Panc1 (cell line): ENCODE results near the gene ALK. TPM values are rescaled to one million over a fixed set of nuclear protein-coding genes. Genes with fewer than 3 reads are reported as not detected.

Source experiments
- ATAC-seq: fragments of 200-7000 bp; cut with Tn5 transposase; 2 replicates; pipeline ENCODE4 v1.9.1; 2020; ENCODE audit warnings: mild to moderate bottlenecking, moderate library complexity
- BruUV-seq: library from RNA; stranded (reverse); fragments of 400-500 nt; replicated peaks from 2 replicates; lab custom pipeline; 2021; lab: Mats Ljungman, UMichigan
- CTCF ChIA-PET: fragments of 300-600 bp; sonication (Branson Sonifier 250); formaldehyde crosslinking; loops from one replicate; lab custom pipeline; 2022; ENCODE audit warnings: antibody characterized with exemption; lab: Charles Lee
- POLR2A ChIA-PET: fragments of 300-600 bp; sonication (Branson Sonifier 250); formaldehyde crosslinking; loops from one replicate; lab custom pipeline; 2022; ENCODE audit warnings: antibody characterized with exemption; lab: Charles Lee
- DNase-seq: peaks from one replicate; pipeline ENCODE4 v3.0.0-alpha.2; 2010; ENCODE audit warnings: low read depth, low spot score
- H3K27ac ChIP-seq: 2 replicates; pipeline ENCODE4 v1.5.1; 2011; ENCODE audit warnings: mild to moderate bottlenecking, low read length, inconsistent platforms
- H3K27me3 ChIP-seq: fragments of 200-500 bp; sonication (Bioruptor generic); 2 replicates; pipeline ENCODE4 v1.6.0; 2014; ENCODE audit warnings: low read length, inconsistent platforms; ENCODE audit not compliant: control insufficient read depth, insufficient read depth
- H3K36me3 ChIP-seq: fragments of 200-500 bp; sonication (Bioruptor generic); 2 replicates; pipeline ENCODE4 v1.5.1; 2014; ENCODE audit warnings: inconsistent platforms, mild to moderate bottlenecking, low read length, moderate library complexity; ENCODE audit not compliant: control insufficient read depth, insufficient read depth
- H3K4me1 ChIP-seq: 2 replicates; pipeline ENCODE4 v1.5.1; 2011; ENCODE audit warnings: inconsistent platforms, mild to moderate bottlenecking, low read length, moderate library complexity; ENCODE audit not compliant: control insufficient read depth, insufficient read depth
- H3K4me3 ChIP-seq, 2 experiments: 2 replicates each; pipeline ENCODE4 v1.5.1; 2011 to 2012; ENCODE audit warnings: low read depth in 2 of 2, low read length in 2 of 2, mild to moderate bottlenecking in 2 of 2, inconsistent platforms in 1 of 2, moderate library complexity in 1 of 2
- H3K9me3 ChIP-seq: fragments of 200-500 bp; sonication (Bioruptor generic); 2 replicates; pipeline ENCODE4 v1.5.1; 2014; ENCODE audit warnings: low read depth, mild to moderate bottlenecking, inconsistent platforms, low read length, moderate library complexity; ENCODE audit not compliant: control insufficient read depth, insufficient read depth
- POLR2AphosphoS5 ChIP-seq: IDR thresholded peaks from 2 replicates; pipeline ENCODE4 v1.6.1; 2012; ENCODE audit warnings: mild to moderate bottlenecking, low read depth, low read length, moderate library complexity
- SIN3A ChIP-seq: IDR thresholded peaks from 2 replicates; pipeline ENCODE4 v1.6.1; 2012; ENCODE audit warnings: low read depth, mild to moderate bottlenecking, low read length, moderate library complexity, borderline replicate concordance; ENCODE audit not compliant: insufficient read depth
- TCF7L2 ChIP-seq: IDR thresholded peaks from 2 replicates; pipeline ENCODE4 v1.6.1; 2011; ENCODE audit warnings: mild to moderate bottlenecking, low read depth, low read length, inconsistent platforms
- in situ Hi-C: cut with HindIII; loops from 2 replicates; pipeline ENCODE4 v1.10.0; 2016; ENCODE audit warnings: low sequenced_read_pairs, low pct_unique_long_range_greater_than_20kb
- intact Hi-C: fragments of 100-400 bp; cut with micrococcal nuclease; formaldehyde crosslinking; loops from one replicate; pipeline ENCODE4 v1.10.0; 2022; ENCODE audit not compliant: unreplicated experiment
- total RNA-seq: library from RNA; stranded (reverse); gene quantifications from one replicate; pipeline ENCODE4 v1.2.1, GENCODE V29; 2021; ENCODE audit not compliant: unreplicated experiment
- TF ChIP-seq, protein P1 (sequence below), 2 experiments: IDR thresholded peaks; 2 replicates each; pipeline ENCODE4 v1.6.1; 2011 to 2012; ENCODE audit warnings: low read depth in 2 of 2, control low read depth in 1 of 2, low read length in 1 of 2, mild to moderate bottlenecking in 1 of 2, moderate library complexity in 1 of 2; ENCODE audit not compliant: insufficient read depth in 1 of 2
- TF ChIP-seq, protein P2 (sequence below): fragments of 450-650 bp; IDR thresholded peaks from 2 replicates; pipeline ENCODE4 v1.5.1; 2017; ENCODE audit warnings: mild to moderate bottlenecking

The ALK gene
- total RNA-seq, 1 experiment from 2014 or later, result not detected

DNA sequence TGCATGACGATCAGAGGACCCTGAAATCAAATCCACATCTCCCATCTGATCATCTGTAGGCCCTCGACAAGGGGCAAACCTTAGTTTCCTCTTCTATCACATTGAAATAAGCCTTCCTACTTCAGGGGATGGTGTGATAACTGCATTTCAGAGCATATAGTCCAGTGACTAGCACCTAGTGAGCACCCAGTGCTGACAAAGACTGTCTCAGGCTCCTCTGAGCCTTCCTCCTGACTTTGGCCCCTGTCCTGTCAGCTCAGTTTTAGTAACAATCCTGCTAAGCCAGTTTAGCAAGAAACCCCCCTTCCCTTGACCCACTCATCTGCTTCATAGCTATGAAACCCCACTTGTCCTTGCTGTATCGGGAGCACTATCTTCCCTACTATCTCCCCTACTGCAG, 304.0 kb downstream of the ALK start:
- intact Hi-C loops (no loop called here), in situ Hi-C loops (no loop called here)
- Histone ChIP-seq H3K27ac (no peak overlapping the region), H3K4me1 (no peaks in the 10 kb centered on the region), H3K9me3 (no peaks in the 10 kb centered on the region), H3K4me3 (no peak overlapping the region), H3K27me3 (peaks cover 9% of the 10 kb centered on the region), H3K36me3 (no peaks in the 10 kb centered on the region)
- BruUV-seq, result no TSS peak
- TF ChIP-seq, protein P1, sequence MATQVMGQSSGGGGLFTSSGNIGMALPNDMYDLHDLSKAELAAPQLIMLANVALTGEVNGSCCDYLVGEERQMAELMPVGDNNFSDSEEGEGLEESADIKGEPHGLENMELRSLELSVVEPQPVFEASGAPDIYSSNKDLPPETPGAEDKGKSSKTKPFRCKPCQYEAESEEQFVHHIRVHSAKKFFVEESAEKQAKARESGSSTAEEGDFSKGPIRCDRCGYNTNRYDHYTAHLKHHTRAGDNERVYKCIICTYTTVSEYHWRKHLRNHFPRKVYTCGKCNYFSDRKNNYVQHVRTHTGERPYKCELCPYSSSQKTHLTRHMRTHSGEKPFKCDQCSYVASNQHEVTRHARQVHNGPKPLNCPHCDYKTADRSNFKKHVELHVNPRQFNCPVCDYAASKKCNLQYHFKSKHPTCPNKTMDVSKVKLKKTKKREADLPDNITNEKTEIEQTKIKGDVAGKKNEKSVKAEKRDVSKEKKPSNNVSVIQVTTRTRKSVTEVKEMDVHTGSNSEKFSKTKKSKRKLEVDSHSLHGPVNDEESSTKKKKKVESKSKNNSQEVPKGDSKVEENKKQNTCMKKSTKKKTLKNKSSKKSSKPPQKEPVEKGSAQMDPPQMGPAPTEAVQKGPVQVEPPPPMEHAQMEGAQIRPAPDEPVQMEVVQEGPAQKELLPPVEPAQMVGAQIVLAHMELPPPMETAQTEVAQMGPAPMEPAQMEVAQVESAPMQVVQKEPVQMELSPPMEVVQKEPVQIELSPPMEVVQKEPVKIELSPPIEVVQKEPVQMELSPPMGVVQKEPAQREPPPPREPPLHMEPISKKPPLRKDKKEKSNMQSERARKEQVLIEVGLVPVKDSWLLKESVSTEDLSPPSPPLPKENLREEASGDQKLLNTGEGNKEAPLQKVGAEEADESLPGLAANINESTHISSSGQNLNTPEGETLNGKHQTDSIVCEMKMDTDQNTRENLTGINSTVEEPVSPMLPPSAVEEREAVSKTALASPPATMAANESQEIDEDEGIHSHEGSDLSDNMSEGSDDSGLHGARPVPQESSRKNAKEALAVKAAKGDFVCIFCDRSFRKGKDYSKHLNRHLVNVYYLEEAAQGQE (IDR thresholded peaks at IDR 0.05; ENCODE audit: insufficient read depth in 1 of 2, low read depth in 2 of 2, low read length in 1 of 2), result no peak
- TF ChIP-seq SIN3A (no peak), TCF7L2 (no peak), POLR2AphosphoS5 (no peak)
- TF ChIP-seq, protein P2, sequence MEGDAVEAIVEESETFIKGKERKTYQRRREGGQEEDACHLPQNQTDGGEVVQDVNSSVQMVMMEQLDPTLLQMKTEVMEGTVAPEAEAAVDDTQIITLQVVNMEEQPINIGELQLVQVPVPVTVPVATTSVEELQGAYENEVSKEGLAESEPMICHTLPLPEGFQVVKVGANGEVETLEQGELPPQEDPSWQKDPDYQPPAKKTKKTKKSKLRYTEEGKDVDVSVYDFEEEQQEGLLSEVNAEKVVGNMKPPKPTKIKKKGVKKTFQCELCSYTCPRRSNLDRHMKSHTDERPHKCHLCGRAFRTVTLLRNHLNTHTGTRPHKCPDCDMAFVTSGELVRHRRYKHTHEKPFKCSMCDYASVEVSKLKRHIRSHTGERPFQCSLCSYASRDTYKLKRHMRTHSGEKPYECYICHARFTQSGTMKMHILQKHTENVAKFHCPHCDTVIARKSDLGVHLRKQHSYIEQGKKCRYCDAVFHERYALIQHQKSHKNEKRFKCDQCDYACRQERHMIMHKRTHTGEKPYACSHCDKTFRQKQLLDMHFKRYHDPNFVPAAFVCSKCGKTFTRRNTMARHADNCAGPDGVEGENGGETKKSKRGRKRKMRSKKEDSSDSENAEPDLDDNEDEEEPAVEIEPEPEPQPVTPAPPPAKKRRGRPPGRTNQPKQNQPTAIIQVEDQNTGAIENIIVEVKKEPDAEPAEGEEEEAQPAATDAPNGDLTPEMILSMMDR, result no peak
- ATAC-seq, result no peak
- DNase-seq, result no peak
- CTCF ChIA-PET, result no interaction called here
- POLR2A ChIA-PET, result no interaction called here

DNA sequence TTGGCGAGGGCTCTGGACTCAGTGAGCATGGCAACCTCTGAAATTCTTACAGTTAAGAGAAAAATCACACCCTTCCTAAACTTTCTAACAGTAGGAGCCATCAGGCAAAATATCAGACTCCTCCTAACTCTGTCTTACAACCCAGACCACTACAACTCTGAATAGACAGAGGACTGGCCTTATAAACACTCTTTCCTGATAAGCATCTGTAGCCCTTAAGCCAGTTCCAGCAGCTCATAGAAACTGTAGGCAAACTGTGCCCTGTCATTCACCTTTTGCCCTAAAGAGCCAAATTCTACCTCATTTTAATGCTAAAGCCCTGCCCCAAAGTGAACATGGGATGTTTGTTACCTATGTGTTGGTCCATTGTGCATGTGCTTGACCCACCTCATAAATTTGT, 304.8 kb downstream of the ALK start:
- Histone ChIP-seq H3K4me1 (no peaks in the 10 kb centered on the region), H3K9me3 (no peaks in the 10 kb centered on the region), H3K4me3 (no peak overlapping the region), H3K36me3 (no peaks in the 10 kb centered on the region), H3K27me3 (peaks cover 10% of the 10 kb centered on the region), H3K27ac (no peak overlapping the region)
- CTCF ChIA-PET, result no interaction called here
- in situ Hi-C loops (no loop called here), intact Hi-C loops (no loop called here)
- TF ChIP-seq, protein P2, result no peak
- TF ChIP-seq POLR2AphosphoS5, result no peak
- no peak for ATAC-seq
- no peak for DNase-seq
- BruUV-seq, result no TSS peak
- POLR2A ChIA-PET, result no interaction called here
